Stimulated activated naive CD8-positive, alpha-beta T cell treated with anti-CD3 and anti-CD28 coated beads, Interleukin-15, Interleukin-2, amounts not matched to agents 100 U/mL and 50 U/mL, for 24 hours (primary cell): ENCODE measurements around the gene ZDHHC14.
"Not testable (repeated sequence)": the region's sequence is repeated elsewhere in the genome, so short reads cannot be mapped to it uniquely, and the experiment has no call there.

Experiments
- ATAC-seq: fragments of 150-1000 bp; cut with Tn5 transposase; one replicate; pipeline ENCODE4 v1.10.0; 2021
- DNase-seq: peaks from one replicate; pipeline ENCODE4 v3.0.0; 2021

The ZDHHC14 gene

GRCh38 chr6:157381631-157382621, 936 bp downstream of the ZDHHC14 start:
- peak; percentile 13 for ATAC-seq
- peak; percentile 70 for DNase-seq

DNA sequence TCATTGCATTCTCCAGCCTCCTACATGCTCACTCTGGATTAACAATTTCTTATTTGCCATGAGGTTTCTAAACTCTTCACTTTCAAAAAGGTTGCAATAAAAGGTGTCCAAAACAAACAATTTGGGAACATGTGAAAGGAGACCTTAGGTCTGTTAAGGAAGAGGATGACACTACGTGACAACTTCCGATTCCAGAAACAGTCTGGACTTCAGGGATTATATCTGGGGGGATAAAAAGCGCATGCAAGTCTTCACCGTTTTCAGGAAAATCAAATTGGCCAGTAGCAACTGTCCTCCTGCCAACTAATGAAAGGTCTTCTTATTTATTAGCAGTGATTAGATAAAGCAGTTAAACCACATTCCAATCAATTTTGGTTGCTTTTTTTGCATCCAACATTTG, 1.8 kb downstream of the ZDHHC14 start:
- ATAC-seq (no peak), DNase-seq (no peak)

- no peak for ATAC-seq
Observed at GRCh38 chr6:157383471-157383870, 2.5 kb downstream of the ZDHHC14 start.

GRCh38 chr6:157384962-157385361, 4.0 kb downstream of the ZDHHC14 start:
- not testable (repeated sequence) for DNase-seq, ATAC-seq

More at GRCh38 chr6:157383471-157383870, 2.5 kb downstream of the ZDHHC14 start:
- no peak for DNase-seq

DNA sequence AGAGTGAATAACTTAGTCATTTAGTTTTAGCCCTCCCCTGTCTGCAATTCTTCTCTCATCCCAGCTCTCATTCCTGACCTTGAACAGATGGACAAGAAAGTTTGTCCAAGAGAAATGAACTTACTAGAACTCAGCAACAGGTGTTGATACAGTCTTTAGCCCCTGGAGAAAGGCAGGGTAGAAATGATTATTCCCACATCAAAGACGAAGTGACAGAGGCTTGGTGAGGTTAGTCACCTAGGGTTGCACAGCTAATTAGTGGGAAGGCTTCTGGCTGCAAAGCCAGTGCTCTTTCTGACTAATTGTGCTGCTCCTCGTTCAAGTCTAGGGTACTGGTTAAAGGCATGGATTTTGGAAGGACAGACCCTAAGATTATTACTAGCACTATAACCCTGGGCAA, 4.5 kb downstream of the ZDHHC14 start:
- peak; percentile 36 for ATAC-seq
- DNase-seq, result no peak

GRCh38 chr6:157386023-157386422, 5.0 kb downstream of the ZDHHC14 start:
- DNase-seq, result no peak
- no peak for ATAC-seq

DNA sequence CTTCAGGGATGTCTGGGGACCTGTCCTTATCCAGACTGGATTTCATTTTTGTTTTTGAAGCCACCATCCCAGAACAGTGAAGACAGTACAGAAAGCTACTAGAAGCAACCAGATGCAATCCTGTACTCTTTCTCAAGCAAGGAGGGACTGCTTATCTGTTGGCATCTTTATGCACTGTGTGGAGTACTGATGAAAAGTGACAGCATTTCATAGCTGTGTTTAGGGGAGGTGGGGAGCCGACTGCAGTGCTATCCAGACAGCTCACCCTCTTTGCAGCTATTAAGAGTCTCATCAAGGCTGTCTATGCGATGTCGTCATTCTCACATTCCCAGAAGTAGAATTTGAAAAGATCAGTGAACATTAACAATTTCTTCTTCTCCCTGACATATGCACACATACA, 5.5 kb downstream of the ZDHHC14 start:
- ATAC-seq (no peak), DNase-seq (no peak)

DNA sequence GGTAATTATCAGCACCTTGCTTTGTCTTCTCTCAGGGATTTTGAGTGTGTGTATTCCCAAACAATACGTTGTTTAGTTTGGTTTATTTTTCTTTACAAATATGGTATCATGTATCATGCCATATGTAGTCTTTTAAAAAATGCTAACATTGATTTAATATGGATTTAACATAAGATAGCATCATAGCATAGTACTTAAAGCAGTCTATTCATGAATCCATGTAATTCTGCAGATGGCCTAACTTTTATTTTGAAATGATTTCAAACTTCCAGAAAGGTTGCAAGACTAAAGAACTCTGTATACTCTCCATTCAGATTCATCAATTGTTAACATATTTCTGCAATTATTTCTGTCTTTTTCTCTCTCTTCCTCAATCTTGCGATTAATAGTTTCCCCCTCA, 7.9 kb downstream of the ZDHHC14 start:
- no peak for ATAC-seq
- no peak for DNase-seq

DNA sequence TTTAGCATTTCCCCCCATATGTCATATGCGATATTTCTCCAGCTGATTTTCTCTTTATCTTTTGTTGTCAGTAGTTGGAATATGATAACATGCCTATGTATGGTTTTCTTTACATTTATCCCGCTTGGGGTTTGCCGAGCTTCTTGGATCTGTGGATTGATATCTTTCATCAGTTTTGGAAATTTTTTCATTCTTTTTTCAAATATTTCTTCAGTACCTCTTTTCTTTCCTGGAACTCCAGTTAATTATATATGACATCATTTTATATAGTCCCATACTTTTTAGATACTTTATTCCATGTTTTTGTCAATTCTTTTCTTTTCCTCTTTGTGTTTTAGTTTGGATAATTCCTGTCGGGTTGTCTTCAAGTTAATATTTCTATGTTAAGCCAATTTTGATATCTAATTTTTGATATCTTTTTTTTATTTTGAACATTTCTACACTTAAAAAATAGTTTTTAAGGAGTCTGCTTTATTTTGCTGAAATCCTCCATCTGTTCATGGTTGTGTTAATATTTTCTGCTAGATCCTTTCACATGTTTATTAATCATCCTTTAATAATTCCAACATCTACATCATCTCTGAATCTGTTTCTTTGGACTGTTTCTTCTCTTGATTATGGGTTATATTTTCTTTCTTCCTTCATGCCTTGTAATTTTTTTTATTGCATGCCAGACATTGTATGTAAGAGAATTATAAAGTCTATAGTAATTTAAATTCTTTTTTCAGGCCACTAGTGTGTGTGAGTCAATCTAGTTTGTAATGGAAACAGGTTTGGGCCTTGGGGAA, 9.5 kb downstream of the ZDHHC14 start:
- no peak for ATAC-seq
- DNase-seq, result no peak

DNA sequence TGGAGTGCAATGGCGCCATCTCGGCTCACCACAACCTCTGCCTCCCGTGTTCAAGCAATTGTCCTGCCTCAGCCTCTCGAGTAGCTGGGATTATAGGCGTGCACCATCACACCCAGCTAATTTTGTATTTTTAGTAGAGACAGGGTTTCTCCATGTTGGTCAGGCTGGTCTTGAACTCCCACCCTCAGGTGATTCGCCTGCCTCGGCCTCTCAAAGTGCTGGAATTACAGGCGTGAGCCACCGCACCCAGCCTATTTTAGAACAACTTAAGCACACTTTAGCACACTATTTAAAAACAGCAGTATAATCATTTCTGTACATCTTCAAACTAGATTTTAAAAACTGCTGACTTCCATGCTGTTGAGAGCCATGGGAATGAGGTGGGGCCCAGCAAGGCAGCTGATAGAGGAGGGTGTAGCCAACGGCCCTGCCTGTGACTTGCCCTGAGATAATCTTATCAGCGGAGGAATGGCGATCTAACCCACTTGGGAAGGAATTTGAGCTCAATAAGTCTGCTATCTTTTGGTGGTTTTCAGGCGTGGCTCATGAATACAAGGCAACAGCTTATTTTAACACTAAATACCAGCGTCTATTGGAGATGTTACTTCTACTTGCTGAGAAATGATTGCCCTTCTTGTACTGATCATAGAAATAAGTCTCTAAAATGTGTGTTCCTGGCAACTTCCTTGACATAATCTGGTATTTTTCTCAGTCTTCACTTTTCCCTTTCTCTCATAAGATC, 12.1 kb downstream of the ZDHHC14 start:
- no peak for ATAC-seq
- no peak for DNase-seq

DNA sequence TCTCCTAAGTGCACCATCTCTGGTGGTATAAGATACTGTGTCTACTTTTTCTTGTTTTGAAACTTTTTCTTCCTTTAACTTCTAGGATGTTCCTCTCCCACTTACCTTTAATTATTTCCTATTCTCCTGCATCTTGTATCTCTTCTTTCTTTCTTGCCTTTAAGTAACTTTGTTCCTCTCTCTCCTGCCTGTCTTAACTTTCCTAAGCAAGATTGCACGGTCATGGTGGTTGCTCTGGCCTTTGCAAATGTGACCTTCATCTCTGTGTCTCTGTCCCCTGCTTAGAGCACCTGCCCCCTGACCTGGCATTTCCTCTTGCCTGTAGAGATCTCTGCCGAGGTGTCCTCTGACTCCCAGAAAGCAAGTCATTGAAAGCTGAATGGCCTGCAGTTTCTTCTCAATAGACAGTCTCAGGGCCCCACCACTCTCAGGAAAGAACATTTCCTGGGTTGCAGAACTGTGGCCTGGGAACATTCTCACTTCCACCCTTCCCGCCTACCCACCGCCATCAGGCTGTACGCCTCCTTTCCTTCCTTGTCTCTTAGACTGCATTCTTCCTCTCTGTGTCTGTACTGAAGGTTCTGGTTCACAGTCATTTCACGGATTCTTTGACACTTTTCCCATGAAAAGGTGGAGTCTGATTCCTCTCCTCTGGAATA, 12.8 kb downstream of the ZDHHC14 start:
- ATAC-seq (no peak), DNase-seq (no peak)

DNA sequence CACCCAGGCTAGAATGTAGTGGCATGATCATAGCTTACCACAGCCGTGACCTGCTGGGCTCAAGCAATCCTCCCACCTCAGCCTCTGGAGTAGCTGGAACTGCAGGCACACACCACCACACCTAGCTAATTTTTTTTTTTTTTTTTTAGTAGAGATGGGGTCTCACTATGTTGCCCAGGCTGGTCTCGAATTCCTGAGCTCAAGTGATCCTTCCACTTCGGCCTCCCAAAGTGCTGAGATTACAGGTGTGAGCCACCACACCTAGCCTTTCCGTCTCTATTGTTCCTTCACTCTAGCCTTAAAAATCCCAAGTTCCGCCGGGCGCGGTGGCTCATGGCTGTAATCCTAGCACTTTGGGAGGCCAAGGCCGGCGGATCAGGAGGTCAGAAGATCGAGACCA, 14.2 kb downstream of the ZDHHC14 start:
- not testable (repeated sequence) for DNase-seq, ATAC-seq

DNA sequence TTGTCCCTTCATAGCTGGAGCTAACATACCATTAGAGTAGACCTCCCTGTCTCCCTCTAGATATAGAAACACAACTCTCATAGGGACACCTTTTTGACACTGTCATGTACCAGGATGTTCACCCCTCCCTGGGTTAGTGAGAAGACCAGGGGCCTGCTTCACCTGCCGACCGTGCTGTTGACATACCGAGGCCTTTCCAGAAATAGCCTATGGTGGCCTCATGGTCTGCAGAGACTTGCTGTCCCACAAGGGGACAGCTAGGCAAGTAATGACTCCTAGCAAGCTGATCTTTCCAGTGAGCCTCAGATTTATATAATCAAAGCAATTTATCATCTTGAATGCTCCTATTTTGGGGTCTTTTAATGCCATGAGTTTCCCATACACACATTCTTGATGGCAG, 15.0 kb downstream of the ZDHHC14 start:
- no peak for ATAC-seq
- no peak for DNase-seq

- no peak for DNase-seq
- no peak for ATAC-seq
Observed at GRCh38 chr6:157397660-157398059, 16.7 kb downstream of the ZDHHC14 start.

GRCh38 chr6:157398151-157398550, 17.2 kb downstream of the ZDHHC14 start:
- DNase-seq (no peak), ATAC-seq (no peak)

DNA sequence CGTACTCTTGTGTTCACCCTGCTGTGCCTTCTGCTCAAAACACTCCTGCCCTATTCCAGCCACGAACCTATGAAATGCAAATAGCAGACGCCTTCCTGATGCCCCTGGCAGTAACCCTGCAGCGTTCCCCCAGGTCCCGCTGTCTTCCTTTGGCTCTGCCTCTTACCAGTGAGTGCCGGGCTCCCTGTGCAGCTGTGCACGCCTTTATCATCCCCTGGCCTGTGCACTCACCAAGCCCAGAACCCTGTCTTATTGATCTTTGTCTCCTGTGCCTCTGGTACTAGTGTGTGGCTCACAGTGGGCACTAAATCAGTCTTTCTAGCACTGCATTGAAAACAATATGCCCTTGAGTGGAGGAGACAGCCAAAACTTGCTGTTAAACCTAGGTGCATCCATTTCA, 19.7 kb downstream of the ZDHHC14 start:
- no peak for ATAC-seq

GRCh38 chr6:157401734-157402338, 20.8 kb downstream of the ZDHHC14 start:
- ATAC-seq (no peak), DNase-seq (no peak)

More for the DNA sequence above, 19.7 kb downstream of the ZDHHC14 start:
- no peak for DNase-seq

DNA sequence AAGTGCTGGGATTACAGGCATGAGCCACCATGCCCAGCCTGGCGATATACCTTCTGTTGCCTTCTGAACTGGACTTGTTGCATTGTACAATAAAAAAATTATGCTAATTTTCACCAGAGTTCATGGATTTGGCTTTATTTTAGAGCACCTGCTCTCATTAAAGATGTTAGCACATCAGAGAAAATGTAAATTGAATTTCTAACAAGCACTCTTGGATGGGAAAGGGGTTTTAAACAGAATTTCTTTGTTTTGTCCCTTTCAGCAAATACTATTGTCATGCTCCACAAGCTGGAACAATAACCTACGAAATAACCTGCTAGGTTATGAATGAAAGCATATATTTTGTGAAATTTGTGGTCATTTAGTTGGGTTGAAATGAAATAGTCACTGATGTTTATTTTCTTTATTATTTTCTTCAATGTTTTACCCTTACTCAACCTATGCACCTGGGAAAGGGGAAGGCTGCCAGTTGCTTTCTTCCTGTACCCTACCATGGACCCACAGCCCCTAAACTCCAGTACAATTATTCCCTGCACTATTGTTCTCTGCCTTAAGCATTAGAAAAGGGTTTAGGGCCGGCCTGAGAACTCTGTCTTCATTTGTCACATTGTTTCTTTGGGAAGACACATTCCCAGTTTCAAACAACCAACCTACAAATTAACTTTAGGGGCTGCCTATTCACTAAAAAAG, 22.2 kb downstream of the ZDHHC14 start:
- no peak for ATAC-seq
- no peak for DNase-seq

DNA sequence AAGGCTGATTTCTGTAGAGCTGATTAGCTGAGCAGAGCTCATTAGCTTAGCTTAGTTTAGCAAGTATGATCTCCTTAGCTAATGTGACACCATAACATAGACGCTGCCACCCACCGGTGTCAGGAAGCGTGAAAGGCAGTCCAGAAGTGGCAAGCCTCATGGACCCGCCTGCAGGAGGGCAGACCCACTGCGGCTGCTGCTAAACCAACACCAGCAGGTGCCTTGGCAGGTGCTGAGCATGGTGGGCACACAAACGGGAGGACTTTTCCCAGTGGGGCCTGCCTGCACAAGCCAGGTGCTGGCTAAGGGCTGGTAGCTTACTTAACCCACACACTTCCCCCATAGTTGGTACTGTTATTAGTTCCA, 22.7 kb downstream of the ZDHHC14 start:
- ATAC-seq, result no peak

GRCh38 chr6:157405986-157406385, 25.0 kb downstream of the ZDHHC14 start:
- no peak for DNase-seq
- no peak for ATAC-seq

More for the DNA sequence above, 22.7 kb downstream of the ZDHHC14 start:
- DNase-seq, result no peak

DNA sequence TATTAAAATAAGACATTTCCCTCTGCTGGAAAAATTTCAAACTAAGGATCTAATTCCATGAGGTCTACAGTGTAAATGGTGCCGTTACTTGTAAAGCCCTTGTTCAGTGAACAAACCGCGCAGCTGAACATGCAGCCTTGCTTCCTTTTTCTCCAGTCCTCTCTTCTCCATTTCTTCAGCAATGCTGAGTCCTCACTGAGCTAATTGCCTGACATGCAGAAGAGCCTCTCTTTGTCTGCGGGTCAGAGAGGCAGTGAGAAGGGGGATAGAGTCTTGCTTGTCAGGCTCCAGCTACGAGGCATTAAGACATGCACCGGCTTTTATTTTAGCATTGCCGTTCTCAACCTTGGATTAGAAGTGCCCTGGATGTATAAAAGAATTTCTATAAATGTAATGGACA, 25.7 kb downstream of the ZDHHC14 start:
- DNase-seq (no peak), ATAC-seq (no peak)
